Globus pallidus (tissue), 1 donor: Measurements from ENCODE around the gene ARL6IP4.
"Not testable (repeated sequence)": the region's sequence is repeated elsewhere in the genome, so short reads cannot be mapped to it uniquely, and the experiment has no call there.

Experiments
- DNase-seq: peaks from one replicate; pipeline ENCODE4 v3.0.0-alpha.2; 2015; ENCODE audit warnings: low spot score

Gene ARL6IP4

GRCh38 chr12:123010681-123011080, 30.2 kb downstream of the ARL6IP4 start:
- DNase-seq, result no peak

- DNase-seq, result no peak
These were observed 31.2 kb downstream of the ARL6IP4 start for GRCh38 chr12:123011701-123012100.

- DNase-seq, result no peak
These were observed 33.0 kb downstream of the ARL6IP4 start for GRCh38 chr12:123013185-123014095.

- not testable (repeated sequence) for DNase-seq
These were observed 34.0 kb downstream of the ARL6IP4 start for GRCh38 chr12:123014473-123014872.

GRCh38 chr12:123017753-123018152, 37.3 kb downstream of the ARL6IP4 start:
- DNase-seq, result no peak

GRCh38 chr12:123019841-123020138, 39.3 kb downstream of the ARL6IP4 start:
- no peak for DNase-seq

- no peak for DNase-seq
These were observed 41.5 kb downstream of the ARL6IP4 start for GRCh38 chr12:123021688-123022604.

- DNase-seq, result no peak
These were observed 42.4 kb downstream of the ARL6IP4 start for GRCh38 chr12:123022846-123023245.

GRCh38 chr12:123024819-123025391, 44.4 kb downstream of the ARL6IP4 start:
- no peak for DNase-seq

GRCh38 chr12:123026094-123026853, 45.8 kb downstream of the ARL6IP4 start:
- no peak for DNase-seq

GRCh38 chr12:123027726-123028445, 47.4 kb downstream of the ARL6IP4 start:
- DNase-seq, result no peak

- no peak for DNase-seq
These were observed 48.0 kb downstream of the ARL6IP4 start for GRCh38 chr12:123028475-123028874.

- DNase-seq, result no peak
These were observed 49.1 kb downstream of the ARL6IP4 start for GRCh38 chr12:123029550-123029949.

- DNase-seq, result no peak
These were observed 50.2 kb downstream of the ARL6IP4 start for GRCh38 chr12:123030686-123031085.

GRCh38 chr12:123031171-123031845, 50.8 kb downstream of the ARL6IP4 start:
- DNase-seq, result no peak
